ENCODE measurements around the gene HDAC9.

The HDAC9 gene

DNA sequence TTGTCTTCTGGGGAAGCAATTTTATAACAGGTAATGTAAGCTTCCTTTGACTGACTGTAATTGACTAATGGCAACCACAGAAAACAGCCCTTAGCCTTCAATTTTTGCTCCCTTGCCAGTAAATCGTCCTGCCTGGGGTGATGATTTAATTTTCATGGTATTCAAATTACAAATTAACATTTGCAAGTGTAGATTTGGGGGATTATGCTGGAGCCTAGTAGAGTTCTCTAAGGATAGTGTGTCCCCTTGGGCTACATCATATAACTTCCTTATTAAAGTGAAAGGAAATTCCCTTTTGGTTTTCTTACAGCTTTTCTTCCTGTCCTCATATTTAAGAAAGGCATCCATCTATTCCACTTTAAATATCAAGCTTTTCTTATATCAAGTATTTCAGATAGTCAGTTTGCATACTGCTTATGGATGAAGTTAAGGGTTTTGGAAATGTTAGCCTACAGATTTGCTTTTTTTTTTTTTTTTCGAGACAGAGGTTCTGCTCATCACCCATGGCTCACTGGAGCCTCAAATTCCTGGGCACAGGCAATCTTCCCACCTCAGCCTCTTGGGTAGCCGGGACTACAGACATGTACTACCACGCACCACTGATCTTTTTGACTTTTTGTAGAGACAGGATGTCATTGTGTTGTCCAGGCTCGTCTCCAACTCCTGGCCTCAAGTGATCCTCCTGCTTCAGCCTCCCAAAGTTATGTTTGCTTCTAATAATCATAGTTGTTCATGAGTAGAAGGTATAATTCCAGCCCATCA lies 35.9 kb upstream of the HDAC9 start:
- TF ChIP-seq, protein P1, sequence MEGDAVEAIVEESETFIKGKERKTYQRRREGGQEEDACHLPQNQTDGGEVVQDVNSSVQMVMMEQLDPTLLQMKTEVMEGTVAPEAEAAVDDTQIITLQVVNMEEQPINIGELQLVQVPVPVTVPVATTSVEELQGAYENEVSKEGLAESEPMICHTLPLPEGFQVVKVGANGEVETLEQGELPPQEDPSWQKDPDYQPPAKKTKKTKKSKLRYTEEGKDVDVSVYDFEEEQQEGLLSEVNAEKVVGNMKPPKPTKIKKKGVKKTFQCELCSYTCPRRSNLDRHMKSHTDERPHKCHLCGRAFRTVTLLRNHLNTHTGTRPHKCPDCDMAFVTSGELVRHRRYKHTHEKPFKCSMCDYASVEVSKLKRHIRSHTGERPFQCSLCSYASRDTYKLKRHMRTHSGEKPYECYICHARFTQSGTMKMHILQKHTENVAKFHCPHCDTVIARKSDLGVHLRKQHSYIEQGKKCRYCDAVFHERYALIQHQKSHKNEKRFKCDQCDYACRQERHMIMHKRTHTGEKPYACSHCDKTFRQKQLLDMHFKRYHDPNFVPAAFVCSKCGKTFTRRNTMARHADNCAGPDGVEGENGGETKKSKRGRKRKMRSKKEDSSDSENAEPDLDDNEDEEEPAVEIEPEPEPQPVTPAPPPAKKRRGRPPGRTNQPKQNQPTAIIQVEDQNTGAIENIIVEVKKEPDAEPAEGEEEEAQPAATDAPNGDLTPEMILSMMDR (IDR thresholded peaks at IDR 0.05; ENCODE audit: low read depth, low read length): no peak
- no peak overlapping the region for H3K4me3 ChIP-seq (ENCODE audit: low read depth, low read length)

DNA sequence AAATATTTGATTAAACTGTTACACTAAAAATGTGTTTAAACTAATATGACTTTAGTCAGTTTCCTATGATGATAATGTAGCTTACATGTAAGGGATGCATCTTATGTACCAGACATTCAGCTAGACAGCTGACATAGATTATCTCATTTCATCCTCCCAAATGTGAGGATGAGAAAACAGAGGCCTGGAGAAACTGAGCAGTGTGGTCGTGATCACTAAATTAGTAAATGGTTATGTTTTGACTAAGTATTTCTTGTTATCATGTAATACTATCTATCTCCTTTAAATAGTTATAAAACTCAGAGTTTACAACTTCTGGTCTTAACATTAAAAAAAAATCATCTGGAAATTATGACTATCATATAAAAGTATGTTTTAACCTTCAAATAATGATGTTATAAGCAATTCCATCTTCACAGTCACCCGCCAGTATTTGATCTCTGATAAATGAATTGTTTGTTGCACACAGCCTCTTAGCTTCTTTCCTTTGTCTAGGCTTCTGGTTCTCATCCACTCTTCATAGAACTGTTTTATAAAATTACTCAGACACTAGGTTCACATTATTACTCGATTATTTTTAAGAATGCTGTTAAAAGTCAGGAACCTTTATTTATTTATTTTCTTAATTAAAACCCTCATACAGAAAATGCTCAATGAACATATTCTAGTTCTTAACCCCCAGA lies 33.6 kb upstream of the HDAC9 start:
- H3K4me3 ChIP-seq (ENCODE audit: low read depth, low read length): no peak overlapping the region
- TF ChIP-seq, protein P1 (IDR thresholded peaks at IDR 0.05; ENCODE audit: low read depth, low read length): no peak

DNA sequence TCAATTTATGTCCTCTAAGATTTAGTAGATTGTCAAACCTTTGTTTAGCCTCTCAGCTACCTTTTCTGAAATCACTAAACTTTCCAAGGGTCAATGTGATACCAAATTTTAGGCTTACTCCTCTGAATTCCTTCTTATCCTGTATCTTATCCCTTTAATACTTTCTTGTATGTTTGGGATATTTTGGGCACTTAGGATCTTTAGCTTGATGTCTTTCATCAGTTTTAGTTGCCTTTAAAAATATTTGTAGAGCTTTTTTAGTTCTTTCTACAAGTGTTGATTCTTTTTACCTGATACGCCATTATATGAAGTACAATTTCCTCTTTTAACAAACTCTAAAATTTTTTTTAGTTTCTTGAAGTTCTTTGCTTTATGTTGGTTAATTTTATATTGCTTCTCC lies 30.7 kb upstream of the HDAC9 start:
- TF ChIP-seq, protein P1 (IDR thresholded peaks at IDR 0.05; ENCODE audit: low read depth, low read length): no peak
- no peak overlapping the region for H3K4me3 ChIP-seq (ENCODE audit: low read depth, low read length)

DNA sequence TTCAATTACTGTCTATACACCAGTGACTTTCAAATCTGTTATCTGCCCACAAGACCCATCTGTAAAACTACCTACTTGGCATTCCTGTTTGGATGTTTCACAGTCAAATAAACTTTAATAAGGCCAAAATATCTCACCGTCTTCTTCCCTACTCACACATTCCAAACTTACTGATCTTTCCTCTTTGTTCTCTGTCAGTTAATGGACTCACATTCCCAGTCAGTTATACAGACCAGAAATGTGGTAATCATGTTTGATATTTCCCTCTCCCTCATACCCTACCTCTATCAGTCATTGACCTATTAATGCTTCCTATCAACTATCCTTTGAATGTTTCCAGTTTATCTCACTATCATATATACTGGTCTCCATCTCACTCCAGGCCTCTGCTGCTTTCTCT lies 28.5 kb upstream of the HDAC9 start:
- TF ChIP-seq, protein P1 (IDR thresholded peaks at IDR 0.05; ENCODE audit: low read depth, low read length): no peak
- no peak overlapping the region for H3K4me3 ChIP-seq (ENCODE audit: low read depth, low read length)

DNA sequence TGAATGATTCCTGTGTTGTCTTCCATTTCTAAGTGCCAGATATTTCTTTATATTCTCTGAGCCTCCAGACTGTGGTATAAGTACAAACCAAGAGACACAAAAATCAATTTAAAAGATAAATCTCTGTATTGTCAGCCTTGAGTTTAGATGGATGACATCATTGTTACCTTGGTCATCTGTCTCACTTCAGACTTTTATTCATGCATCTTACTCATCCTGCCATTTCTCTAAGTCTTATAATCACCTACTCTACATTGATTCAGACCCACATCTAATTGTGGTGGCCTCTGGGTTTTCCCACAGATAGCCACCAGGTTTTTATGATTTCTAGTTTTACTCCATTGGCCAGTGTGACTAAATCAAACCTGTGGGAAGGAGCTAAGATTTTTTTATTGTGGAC lies 26.8 kb upstream of the HDAC9 start:
- TF ChIP-seq, protein P1 (IDR thresholded peaks at IDR 0.05; ENCODE audit: low read depth, low read length): no peak
- no peak overlapping the region for H3K4me3 ChIP-seq (ENCODE audit: low read depth, low read length)

DNA sequence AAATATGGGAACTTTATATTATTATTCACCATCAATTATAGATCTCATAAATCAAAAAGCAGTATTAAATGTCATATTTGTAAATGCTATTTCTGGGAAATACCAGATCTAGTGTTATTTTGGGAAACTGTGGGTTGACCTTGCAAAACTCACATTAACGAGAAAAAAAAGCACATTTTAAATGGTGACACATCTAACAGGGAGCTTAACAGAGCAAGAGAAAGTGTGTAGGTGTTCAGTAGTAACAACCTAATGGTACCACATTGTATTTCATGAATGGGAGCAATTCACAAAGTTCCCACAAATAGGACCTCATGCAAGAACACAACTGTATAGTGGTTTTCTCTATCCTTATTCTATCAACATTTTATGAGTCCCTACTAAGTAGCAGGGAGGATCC lies 26.2 kb upstream of the HDAC9 start:
- TF ChIP-seq, protein P1 (IDR thresholded peaks at IDR 0.05; ENCODE audit: low read depth, low read length): no peak
- no peak overlapping the region for H3K4me3 ChIP-seq (ENCODE audit: low read depth, low read length)

DNA sequence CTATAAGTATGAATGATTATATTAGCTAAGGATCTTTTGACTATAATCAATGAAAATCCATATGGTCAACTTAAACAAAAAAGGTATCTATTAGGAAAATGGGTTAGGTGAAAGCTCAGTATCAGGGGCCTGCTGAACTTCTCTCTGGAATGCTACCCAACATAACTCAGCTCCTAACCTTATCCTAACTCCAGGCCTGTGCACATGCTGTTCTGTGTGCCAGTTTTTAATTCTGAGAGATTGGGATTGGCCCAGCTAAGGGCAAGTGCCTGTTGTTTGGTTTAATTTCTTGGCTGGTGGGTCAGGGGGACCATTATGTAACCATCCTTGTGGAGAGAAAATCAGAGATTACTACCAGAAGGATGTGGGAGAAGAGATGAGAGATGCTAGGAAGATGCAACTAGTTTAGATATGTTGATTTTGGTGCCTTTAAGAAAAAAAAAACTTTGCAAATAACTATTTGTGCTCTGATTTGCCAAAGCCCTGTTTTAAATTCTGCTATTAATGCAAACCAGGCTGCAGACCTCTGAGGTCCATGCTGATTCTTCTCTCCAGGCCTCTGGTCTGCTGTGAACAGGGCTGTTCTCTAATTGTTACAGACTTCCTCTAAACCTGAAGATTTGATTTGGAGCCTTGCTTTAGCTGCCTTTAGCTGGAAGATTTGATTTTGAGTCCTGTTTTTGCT lies 23.9 kb upstream of the HDAC9 start:
- H3K4me3 ChIP-seq (ENCODE audit: low read depth, low read length): no peak overlapping the region
- TF ChIP-seq, protein P1 (IDR thresholded peaks at IDR 0.05; ENCODE audit: low read depth, low read length): no peak
